HEK293 (cell line): Measurements from ENCODE around the gene PIGN.

ENCODE experiments used
- CTCF ChIA-PET: fragments of 350-600 bp; formaldehyde crosslinking; extraction: SDS; loops from one replicate; lab custom pipeline; 2021; ENCODE audit warnings: antibody characterized with exemption; lab: Yijun Ruan, JAX
- POLR2A ChIA-PET: fragments of 300-600 bp; formaldehyde crosslinking; extraction: SDS; loops from one replicate; lab custom pipeline; 2020; ENCODE audit warnings: antibody characterized with exemption, inconsistent platforms; lab: Yijun Ruan, JAX
- H3K27ac ChIP-seq: fragments of 200-500 bp; sonication (Bioruptor generic); 2 replicates; pipeline ENCODE4 v1.5.1; 2014; ENCODE audit warnings: low read depth, low read length, control low read depth, inconsistent platforms; ENCODE audit errors: extremely low read depth
- H3K36me3 ChIP-seq, 2 experiments: fragments of 200-500 bp in 1 of 2; sonication (Bioruptor generic) in 1 of 2; 1 replicate in 1 of 2; 2 replicates in 1 of 2; pipeline ENCODE4 v1.5.1; 2014 to 2017; ENCODE audit warnings: inconsistent platforms in 2 of 2, low read length in 2 of 2; ENCODE audit not compliant: control insufficient read depth in 2 of 2, insufficient read depth in 1 of 2
- H3K4me1 ChIP-seq: fragments of 200-500 bp; sonication (Bioruptor generic); 2 replicates; pipeline ENCODE4 v1.5.1; 2014; ENCODE audit warnings: mild to moderate bottlenecking, low read length, inconsistent platforms; ENCODE audit not compliant: control insufficient read depth, insufficient read depth
- H3K4me3 ChIP-seq: 2 replicates; pipeline ENCODE4 v1.5.1; 2011; ENCODE audit warnings: low read depth, mild to moderate bottlenecking, control low read depth, low read length, moderate library complexity
- H3K9me3 ChIP-seq: fragments of 200-500 bp; sonication (Bioruptor generic); 2 replicates; pipeline ENCODE4 v1.5.1; 2014; ENCODE audit warnings: low read depth, low read length, inconsistent platforms; ENCODE audit not compliant: control insufficient read depth, insufficient read depth
- PRDM10 ChIP-seq: fragments of 450-650 bp; formaldehyde crosslinking; IDR thresholded peaks from 2 replicates; pipeline ENCODE4 v1.5.1; 2016; ENCODE audit warnings: missing biosample characterization, missing genetic modification characterization
- ZBTB17 ChIP-seq: fragments of 450-650 bp; formaldehyde crosslinking; IDR thresholded peaks from 2 replicates; pipeline ENCODE4 v1.5.1; 2016; ENCODE audit warnings: missing biosample characterization, missing genetic modification characterization
- ZBTB49 ChIP-seq: fragments of 450-650 bp; formaldehyde crosslinking; IDR thresholded peaks from 2 replicates; pipeline ENCODE4 v1.5.1; 2016; ENCODE audit warnings: missing biosample characterization, missing genetic modification characterization, low read depth
- ZFP41 ChIP-seq: fragments of 450-650 bp; formaldehyde crosslinking; IDR thresholded peaks from 2 replicates; pipeline ENCODE4 v1.5.1; 2016; ENCODE audit warnings: missing biosample characterization, missing genetic modification characterization, borderline replicate concordance
- ZNF133 ChIP-seq: fragments of 450-650 bp; formaldehyde crosslinking; IDR thresholded peaks from 2 replicates; pipeline ENCODE4 v1.5.1; 2016; ENCODE audit warnings: missing biosample characterization, missing genetic modification characterization
- ZNF155 ChIP-seq: fragments of 450-650 bp; formaldehyde crosslinking; IDR thresholded peaks from 2 replicates; pipeline ENCODE4 v1.5.1; 2016; ENCODE audit warnings: missing biosample characterization, missing genetic modification characterization
- ZNF37A ChIP-seq: fragments of 450-650 bp; IDR thresholded peaks from 2 replicates; pipeline ENCODE4 v1.5.1; 2018; ENCODE audit warnings: missing biosample characterization, missing genetic modification characterization
- ZNF514 ChIP-seq: fragments of 450-650 bp; formaldehyde crosslinking; IDR thresholded peaks from 2 replicates; pipeline ENCODE4 v1.5.1; 2016; ENCODE audit warnings: missing biosample characterization, missing genetic modification characterization
- ZNF623 ChIP-seq: fragments of 450-650 bp; formaldehyde crosslinking; IDR thresholded peaks from 2 replicates; pipeline ENCODE4 v1.5.1; 2016; ENCODE audit warnings: missing biosample characterization, missing genetic modification characterization
- ZNF654 ChIP-seq: fragments of 450-650 bp; formaldehyde crosslinking; IDR thresholded peaks from 2 replicates; pipeline ENCODE4 v1.5.1; 2016; ENCODE audit warnings: low read depth, missing biosample characterization, missing genetic modification characterization
- ZNF707 ChIP-seq: fragments of 450-650 bp; formaldehyde crosslinking; IDR thresholded peaks from 2 replicates; pipeline ENCODE4 v1.5.1; 2016; ENCODE audit warnings: missing biosample characterization, missing genetic modification characterization

Gene PIGN

GRCh38 chr18:62182220-62182619 is 4.6 kb downstream of the PIGN start:
- Histone ChIP-seq H3K4me1 (peaks cover 10% of the 10 kb centered on the region), H3K27ac (no peak overlapping the region), H3K36me3 (no peaks in the 10 kb centered on the region; a peak in 1 of 3 replicates), H3K4me3 (no peak overlapping the region), H3K9me3 (no peaks in the 10 kb centered on the region)
- TF ChIP-seq ZBTB49 (tag by site-specific recombination) (no peak), ZNF654 (tag by site-specific recombination) (0 out of 2 replicates have a peak, but pooled peaks have one; percentile 19)
- CTCF ChIA-PET = interaction anchor here (0.5 to 7.9 kb wide), 7 partner anchors 66 to 851 kb away, joined by 3 to 125 read pairs (median 6); no protein-coding TSS in a partner anchor
- POLR2A ChIA-PET = no interaction called here

GRCh38 chr18:62179213-62179612 is 7.6 kb downstream of the PIGN start:
- POLR2A ChIA-PET = no interaction called here
- H3K4me3 ChIP-seq = no peak overlapping the region
- TF ChIP-seq ZNF155 (tag by site-specific recombination) (no peak), ZNF514 (tag by site-specific recombination) (no peak), ZBTB17 (no peak), ZNF37A (tag by site-specific recombination) (no peak), ZNF707 (tag by site-specific recombination) (no peak), ZNF133 (tag by site-specific recombination) (no peak), PRDM10 (tag by site-specific recombination) (no peak)
- TF ChIP-seq, all 188 proteins: peak for 0
- H3K36me3 ChIP-seq = no peaks in the 10 kb centered on the region; a peak in 1 of 3 replicates
- CTCF ChIA-PET = interaction anchor here (0.6 to 7.9 kb wide), 2 partner anchors 69 to 1179 kb away, joined by 3 to 125 read pairs; no protein-coding TSS in a partner anchor
- no peaks in the 10 kb centered on the region for H3K9me3 ChIP-seq
- H3K4me1 ChIP-seq = peaks cover 6% of the 10 kb centered on the region
- H3K27ac ChIP-seq = no peak overlapping the region

- TF ChIP-seq ZFP41 (tag by site-specific recombination) = no peak
- Histone ChIP-seq H3K36me3 (no peaks in the 10 kb centered on the region; a peak in 1 of 3 replicates), H3K4me1 (peaks cover 4% of the 10 kb centered on the region), H3K27ac (no peak overlapping the region), H3K9me3 (no peaks in the 10 kb centered on the region), H3K4me3 (no peak overlapping the region)
- ChIA-PET POLR2A (interaction anchor here (0.5 to 1.6 kb wide), 2 partner anchors 10 to 453 kb away, joined by 4 read pairs; partner anchors contain the start of genes PIGN and RELCH), CTCF (interaction anchor here (1.7 kb wide), 1 partner anchor 73 kb away, joined by 6 read pairs; no protein-coding TSS in a partner anchor)
These were observed 9.6 kb downstream of the PIGN start for GRCh38 chr18:62177271-62177670.

- POLR2A ChIA-PET = interaction anchor here (1.7 kb wide), 1 partner anchor 12 kb away, joined by 7 read pairs; the partner anchor contains the start of genes PIGN and RELCH
- TF ChIP-seq ZNF623 (no peak), PRDM10 (tag by site-specific recombination) (no peak)
- TF ChIP-seq, all 188 proteins: peak for 0
- H3K9me3 ChIP-seq = no peaks in the 10 kb centered on the region
- no peak overlapping the region for H3K4me3 ChIP-seq
- CTCF ChIA-PET = interaction anchor here (0.6 to 1.4 kb wide), 4 partner anchors 12 to 1759 kb away, joined by 3 to 6 read pairs (median 4); partner anchors contain the start of genes PIGN and RELCH
- peaks cover 4% of the 10 kb centered on the region for H3K4me1 ChIP-seq
- no peak overlapping the region for H3K27ac ChIP-seq
- H3K36me3 ChIP-seq = no peaks in the 10 kb centered on the region; a peak in 1 of 3 replicates
These were observed 11.3 kb downstream of the PIGN start for GRCh38 chr18:62175521-62175920.
